Measurements from ENCODE around the gene HRCT1.

DNA sequence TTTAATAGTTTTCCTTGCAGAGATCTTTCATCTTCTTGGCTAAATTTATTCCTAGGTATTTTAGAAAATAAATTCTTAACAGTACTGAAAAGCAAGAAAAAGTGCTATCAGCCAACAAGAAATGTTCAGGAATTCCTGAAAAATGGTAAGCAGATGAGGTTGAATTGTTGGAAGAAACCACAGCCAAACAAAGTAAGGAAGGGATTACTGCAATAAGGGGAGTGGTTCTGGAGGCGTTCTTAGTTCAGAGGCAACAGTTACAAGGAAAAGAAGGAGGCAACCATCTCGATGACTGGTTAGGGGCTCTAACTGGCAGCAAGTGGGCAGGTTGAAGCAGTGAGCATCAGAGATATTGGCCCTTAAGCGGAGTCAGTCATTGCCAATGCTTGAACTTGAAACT lies 23.0 kb upstream of the HRCT1 start:
- TF ChIP-seq EZH2phosphoT487 (IDR thresholded peaks at IDR 0.05; ENCODE audit: borderline replicate concordance, low read length) = no peak
- TF ChIP-seq, protein P1, sequence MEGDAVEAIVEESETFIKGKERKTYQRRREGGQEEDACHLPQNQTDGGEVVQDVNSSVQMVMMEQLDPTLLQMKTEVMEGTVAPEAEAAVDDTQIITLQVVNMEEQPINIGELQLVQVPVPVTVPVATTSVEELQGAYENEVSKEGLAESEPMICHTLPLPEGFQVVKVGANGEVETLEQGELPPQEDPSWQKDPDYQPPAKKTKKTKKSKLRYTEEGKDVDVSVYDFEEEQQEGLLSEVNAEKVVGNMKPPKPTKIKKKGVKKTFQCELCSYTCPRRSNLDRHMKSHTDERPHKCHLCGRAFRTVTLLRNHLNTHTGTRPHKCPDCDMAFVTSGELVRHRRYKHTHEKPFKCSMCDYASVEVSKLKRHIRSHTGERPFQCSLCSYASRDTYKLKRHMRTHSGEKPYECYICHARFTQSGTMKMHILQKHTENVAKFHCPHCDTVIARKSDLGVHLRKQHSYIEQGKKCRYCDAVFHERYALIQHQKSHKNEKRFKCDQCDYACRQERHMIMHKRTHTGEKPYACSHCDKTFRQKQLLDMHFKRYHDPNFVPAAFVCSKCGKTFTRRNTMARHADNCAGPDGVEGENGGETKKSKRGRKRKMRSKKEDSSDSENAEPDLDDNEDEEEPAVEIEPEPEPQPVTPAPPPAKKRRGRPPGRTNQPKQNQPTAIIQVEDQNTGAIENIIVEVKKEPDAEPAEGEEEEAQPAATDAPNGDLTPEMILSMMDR (conservative IDR thresholded peaks at IDR 0.05; ENCODE audit: low read depth, low read length) = no peak
